ENCODE data around the gene ABLIM2.

The ABLIM2 gene

DNA sequence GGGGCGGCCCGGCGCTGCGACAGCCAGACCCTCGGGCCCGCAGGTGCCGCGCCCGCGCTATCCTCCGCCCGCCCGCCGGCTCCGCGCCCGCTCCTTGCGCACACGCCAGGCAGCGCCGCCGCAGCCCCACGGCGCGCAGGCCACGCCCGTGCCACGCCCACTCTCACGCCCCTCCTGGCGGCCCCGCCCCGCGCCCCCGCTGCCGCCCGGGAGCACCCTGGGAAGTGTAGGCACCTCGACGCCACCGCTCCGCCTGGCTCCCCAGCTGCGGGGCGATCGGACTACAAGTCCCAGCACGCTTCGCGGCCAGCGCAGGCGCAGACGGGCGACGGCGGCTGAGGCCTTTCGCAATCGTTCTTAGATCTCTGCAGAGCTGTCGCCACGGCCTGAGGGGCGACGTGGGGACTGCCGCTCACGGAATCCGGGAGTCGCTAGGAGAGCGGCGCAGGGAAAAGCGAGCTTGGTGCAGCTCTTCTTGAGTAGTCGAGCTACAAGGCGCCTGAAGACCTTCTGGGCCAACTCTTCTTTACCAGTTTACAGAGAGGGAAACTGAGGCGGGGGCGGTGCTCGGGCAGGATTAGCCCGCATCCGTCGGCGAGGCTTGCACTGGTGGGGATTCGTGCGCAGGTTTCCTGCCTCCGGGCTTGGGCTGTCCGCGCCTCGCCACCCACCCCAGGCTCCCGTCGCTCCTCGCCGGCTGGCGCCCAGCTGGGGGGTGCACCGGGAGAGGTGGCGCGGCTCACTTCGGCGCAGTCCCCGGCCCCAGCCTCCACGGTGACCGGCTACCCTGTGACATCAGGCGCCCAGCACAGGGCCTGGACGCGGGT is at the start of gene ABLIM2:
ABLIM2 (minus strand) TSS at position 104 of the 827 bp plus-strand sequence. CDS start 124 bp downstream, outside the sequence.
- DNase-seq, result peak; percentile 97 to 98

DNA sequence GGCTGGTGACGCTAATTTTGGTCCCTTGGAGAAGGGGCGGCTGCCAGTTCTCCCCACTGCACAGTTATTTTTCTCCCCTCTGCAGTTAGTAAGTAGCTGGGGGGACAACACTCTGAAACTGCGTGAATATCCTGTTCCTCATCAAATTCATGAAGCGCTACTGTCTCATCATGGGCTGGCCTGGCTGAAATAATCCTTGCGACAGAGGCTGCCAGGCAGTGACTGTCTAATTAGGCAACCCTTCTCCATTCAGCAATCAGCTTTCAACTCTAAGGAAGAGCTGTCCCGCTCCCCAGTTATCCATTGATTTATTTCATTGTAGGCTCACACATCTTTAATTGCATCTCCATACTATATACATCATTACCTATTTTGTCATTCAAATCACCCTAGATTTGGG is 48.7 kb upstream of the ABLIM2 start:
- no peak for DNase-seq

DNA sequence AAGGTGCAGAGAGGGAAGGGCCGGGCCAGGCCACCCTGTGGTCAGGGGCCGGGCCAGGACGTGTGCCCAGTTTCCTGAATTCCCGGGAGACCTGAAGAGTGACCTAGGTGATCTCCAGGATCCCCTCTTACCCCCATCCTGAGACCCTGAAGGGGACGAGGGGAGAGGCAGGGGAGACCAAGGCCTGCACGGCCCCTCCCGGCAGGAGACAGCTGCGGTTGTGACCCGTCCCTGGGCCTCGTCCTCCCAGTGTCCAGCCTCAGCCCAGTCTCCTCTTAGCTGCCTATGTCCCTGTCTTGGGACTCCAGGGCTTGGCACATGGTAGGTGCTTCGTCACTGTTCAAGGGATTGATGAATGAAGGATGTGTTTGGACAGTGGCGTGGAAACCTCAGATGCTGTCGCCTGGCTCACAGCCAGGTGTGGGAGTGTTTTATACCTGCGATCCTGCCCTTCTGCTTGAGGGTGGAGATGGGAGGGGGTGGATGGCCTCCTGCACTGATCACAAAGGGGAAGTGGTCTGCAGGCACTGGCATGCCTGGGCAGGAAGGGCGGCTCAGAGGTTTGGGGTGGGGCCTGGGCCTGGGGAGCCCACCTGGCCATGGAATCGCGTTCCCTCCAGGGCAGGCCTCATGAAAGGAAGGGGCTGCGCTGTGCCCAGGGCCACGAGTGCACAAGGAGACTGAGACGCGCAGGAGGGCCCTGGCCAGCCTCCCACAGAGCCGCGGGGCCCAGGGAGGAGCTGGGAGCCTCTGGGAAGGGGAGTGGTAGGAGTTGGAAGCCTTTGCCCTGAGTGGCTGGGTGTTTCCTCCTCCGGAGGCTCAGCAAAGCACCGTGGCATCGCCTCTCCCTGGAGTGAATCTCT is 47.4 kb upstream of the ABLIM2 start:
- no peak for DNase-seq

DNA sequence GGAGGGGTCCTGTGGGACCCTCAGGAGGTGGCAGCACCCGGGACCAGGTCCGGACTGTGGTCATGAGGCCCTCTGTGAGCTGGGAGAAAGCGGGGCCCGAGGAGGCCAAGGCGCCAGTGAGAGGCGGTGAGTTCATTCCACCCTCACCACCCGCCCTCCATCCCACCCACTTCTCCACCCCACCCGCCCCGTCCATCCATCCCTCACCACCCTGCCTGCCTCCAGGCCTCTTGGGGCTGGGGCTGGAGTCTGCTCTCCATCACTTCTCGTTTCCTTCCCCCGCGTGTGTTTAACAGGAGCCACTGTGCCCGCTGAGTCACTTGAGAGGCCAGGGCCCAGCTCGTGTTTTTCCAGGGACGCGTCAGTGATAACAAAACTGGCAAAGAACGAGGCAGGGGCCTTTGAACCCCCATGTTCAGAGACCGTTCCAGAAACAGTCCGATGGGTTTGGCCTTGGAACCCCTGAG is 46.7 kb upstream of the ABLIM2 start:
- no peak for DNase-seq

DNA sequence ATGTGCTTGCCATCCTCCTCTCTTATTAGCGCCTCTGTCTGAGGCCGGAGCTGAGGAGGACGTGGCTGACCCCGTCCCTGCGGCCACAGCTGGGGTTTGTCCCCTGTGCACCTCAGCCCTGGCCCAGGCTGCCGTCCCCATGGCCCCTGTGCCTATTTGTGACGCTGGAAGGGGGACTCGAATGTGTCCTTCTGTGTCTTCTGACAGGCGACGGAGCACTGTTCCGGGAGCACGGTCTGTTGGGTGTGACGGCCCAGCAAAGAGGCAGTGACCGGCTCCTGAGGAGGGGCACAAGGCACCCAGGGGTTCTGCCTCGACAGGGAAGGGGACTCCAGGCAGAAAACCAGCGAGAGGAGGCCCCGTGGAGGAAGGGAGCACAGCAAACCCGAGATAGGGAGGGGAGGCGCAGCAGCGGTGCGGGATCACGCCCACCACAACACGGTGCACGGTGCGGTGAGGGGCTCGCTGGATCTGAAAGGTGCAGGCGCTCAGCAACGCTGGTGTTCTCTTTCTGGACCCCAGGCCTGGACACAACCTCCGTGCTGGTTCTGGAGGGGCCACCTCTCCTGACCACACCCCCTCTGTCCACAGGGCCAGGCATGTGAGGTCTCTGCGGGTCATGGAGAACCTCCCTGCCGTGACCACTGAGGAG is 46.1 kb upstream of the ABLIM2 start:
- DNase-seq, result no peak

DNA sequence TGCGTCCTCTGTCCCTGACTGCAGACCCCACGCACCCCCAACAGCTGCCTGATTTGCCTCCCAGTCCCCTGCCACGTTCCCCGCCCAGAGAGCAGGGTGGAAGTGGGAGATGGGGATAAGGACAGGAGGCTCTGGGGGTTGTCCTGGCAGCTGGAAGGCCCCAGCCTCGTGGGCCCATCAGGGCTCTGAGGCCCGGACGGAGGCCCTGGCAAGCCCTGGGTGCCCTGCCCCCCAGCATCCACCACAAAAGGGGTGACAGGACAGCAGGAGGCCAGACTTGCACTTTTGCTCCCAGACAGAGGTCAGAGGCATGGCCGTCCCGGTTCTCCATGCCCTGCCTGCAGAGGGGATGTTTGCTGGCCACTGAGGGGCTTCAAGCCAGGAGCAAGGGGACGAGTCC is 45.2 kb upstream of the ABLIM2 start:
- no peak for DNase-seq

DNA sequence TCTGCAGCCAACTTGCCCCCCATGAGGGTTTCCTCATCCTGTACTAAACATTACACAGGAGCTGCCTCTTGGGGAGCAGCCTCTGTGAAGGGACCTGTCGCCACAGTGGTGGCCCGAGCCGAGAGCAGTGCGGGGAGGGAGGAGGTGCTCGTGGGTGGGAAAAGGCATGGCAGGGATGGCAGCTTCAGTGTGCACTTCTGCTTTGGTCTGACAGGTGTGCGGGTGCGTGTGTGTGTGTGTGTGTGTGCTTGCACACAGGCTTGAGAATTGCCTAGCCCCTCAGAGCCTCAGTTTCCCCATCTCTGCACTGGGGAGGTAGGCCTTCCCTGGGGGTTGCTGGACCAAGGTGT is 44.4 kb upstream of the ABLIM2 start:
- DNase-seq, result no peak

DNA sequence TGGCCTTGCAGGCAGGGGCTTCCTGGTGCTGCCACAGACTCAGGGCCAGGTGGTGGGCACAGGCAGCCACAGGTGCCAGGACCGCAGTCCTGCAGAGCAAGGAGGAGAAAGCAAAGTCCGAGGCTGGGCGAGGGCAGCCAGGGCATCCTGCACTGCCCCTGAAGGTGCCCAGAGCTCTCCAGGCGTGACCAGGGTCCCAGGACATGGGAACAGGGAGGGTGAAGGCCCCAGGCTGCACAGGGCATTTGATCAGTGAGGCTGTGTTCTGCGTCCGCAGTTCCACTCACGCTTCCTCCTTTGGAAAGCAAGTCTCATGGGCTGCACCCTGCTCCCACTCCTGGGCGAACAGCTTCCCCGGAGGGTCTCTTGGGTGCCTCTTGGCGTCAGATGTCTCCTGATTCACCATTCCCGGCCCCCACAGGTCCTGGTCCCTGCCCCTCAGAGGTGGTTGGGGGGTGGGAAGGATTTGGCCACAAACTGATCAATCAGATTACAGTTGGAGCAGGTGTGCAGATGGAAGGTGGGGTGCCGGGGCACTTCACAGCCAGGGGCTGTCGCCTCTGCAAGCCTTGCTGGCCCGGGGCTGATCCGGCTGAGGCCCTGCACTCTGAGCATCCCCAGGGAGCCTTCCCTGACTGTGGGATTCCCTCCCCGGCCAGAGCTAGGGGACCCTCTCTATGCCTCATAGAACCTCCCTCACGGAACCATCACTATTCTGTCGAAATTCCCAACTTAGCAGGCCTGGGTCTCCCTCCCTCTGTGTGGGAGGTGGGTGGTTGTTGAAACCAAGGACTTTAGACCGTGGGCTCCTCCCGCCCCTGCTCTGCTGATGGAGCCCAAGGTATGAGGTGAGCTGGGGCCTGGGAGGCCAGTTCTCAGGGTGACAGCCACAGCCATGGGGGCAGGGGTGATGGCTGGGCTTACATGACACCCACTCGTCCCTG is 43.8 kb upstream of the ABLIM2 start:
- DNase-seq, result no peak

DNA sequence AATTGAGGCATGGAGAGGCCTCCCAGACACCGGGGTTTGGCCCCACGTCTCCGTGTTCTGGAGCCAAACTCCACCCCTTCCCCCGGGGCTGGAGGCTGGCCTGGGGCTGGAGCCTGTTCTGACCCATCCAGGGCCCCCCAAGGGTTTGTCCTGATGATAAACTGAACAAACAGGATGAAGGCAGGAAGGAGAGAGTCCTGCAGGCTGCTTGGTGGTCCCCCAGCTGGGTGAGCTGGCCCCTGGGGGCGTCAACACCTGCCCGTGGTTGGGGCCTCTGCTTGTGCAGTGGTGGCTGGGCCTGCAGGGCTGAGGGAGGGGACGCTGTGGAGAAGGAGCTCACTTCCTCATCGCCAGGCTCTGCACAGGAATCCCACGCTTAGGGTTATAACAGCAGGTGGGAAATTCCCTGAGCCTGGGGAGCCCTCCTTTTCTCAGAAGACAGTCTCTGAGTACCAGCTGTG is 42.7 kb upstream of the ABLIM2 start:
- DNase-seq, result peak; percentile 50 to 57

DNA sequence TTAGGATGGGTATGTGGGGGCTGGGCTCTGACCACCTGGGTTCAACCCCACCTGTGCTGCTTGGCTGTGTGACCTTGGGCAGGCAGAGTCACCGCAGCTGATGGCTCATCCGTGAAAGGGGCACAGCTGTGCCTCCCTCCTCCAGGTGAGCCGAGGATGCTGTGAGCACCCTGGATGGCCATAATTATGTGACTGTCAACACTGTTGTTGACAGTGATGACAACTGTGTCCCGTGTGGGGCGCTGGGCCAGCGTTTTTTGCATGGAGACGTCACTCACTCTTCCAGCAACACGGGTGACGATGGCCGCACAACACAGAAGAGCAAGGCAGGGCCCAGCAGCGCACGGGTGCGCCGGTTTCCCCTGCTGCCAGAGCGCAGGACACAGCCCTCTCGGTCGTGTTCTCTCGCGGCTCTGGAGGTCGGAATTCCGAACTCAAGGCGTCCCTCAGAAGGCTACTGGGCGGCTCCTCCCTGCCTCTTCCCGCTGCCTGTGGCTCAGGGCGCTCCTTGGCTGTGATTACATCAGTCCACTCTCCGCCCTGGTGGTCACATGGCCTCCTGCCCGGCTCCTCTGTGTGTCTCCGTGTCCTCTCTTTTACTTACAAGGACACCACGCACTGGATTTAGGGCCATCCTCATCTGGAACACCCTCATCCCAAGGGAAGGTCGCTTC is 41.8 kb upstream of the ABLIM2 start:
- peak; percentile 32 to 38 for DNase-seq

DNA sequence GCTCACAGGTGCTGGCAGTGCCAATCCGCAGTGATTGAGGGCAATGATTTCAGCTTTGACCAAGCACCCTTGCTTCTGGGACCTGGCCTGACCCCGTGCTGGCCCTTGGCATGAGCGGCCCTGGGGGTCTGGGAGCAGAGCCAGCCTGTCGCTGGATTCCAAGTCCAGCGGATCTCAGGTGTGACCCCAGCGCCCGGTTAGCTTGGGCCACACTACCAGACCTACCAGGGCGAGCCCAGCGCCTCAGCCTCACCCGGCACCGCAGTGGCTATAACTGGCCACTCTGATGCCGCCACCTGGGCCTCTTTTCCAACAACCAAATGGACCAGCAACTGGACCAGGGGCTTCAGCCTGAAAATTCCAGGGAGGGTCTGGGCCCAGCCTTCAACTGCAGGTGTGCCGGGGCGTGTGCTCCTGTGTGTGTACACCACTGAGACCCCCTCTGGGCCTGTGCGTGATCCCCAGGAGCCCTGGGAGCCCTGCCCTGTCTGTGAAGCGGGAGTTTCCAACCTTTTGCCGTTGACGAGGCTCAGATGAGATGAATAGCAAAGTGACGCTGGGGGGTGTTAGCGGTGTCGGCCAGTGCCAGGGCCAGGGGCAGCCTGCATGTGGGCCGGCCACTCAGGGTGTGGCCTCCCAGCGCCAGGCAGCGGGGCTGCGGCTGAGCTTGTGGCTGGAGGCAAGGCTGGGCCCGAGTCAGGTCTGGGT is 41.1 kb upstream of the ABLIM2 start:
- peak in 1 of 2 experiments; percentile 18 for DNase-seq

DNA sequence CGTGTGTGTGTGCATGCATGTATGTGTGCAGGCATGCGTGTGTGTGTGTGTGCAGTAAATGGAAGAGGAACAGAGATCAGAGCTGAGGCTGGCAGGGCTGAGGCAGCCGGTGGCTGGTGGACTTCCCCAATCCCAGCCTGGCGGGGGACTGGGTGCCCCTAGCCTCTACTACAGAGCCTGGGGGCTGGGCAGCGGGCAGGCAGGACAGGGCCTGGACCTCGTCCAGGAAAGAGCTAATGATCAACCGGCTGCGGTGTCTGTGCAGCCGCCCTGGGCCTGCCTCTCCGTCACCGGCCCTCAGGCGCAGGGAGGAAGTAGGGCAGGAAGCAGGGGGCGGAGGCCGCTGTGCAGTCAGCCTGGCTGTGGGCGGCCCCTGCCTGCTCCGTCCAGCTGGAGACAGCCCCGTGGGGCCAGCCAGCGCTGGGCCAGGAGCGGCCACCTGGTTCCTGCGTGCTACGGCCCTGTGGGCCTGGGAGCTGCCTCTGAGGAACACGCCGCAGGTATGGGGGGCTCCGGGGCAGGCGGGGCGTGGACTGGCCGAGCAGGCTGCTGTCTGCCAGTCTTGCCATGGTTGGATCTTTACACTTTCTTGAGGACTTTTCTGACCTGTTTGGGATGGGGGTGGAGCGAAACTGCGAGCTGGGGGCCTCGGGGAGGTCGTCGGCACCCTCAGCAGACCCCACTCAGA is 40.4 kb upstream of the ABLIM2 start, which contains the start of gene SH3TC1:
SH3TC1 (plus strand) TSS at position 385 of the 688 bp plus-strand sequence. CDS start 5,905 bp downstream, outside the sequence.
- DNase-seq, result peak; percentile 29 to 33

DNA sequence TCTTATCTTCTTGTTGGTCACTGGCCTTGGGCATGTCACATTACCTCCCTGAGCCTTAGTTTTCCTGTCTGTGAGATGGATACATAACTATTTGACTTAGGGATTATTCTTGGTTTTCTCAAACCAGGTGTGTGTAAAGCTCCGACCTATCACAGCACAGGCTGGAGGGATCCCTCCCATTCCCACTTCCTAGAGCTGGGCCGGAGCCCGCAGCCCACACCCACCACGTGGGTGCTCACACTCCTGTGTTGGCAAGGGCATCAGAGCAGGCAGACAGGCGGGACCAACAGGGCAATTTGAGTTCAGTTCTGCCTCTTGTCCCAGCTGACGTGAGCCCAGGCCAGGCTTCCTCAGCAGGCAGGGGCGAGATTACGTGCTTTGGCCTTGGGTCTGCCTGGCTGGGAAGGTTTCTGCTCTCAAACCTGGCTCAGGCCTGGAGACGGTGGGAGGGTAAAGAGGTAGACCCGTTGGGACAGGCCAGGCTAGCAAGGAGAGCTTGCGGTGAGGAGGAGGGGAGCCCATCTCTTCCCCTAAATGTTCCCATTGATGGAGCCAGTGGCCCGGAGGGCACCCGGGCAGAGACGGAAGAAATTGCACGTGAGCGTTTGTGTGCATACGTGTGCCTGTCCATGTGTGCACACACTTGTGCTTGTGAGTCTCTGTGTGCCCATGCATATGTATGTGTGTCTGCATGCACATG is 39.7 kb upstream of the ABLIM2 start:
- no peak for DNase-seq

DNA sequence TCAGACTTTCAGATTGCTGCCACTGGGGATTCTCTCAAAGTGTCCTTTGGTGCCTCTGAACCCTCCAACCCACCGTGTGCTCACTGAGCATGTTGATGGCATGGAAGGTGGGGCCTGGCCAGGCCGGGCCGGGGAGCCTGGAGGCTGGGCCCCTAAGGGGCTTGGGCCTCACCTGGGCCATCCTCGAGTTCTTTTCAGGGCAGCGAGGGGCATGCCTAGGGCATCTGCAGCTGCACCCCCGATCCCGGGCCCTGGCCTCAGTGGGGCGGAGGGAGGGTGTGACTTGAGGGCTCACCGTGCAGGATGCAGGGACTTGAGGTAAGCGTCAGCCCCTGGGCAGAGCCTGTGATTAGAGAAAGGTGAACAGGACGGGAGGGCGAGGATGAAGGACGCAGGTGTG is 38.9 kb upstream of the ABLIM2 start:
- no peak for DNase-seq

DNA sequence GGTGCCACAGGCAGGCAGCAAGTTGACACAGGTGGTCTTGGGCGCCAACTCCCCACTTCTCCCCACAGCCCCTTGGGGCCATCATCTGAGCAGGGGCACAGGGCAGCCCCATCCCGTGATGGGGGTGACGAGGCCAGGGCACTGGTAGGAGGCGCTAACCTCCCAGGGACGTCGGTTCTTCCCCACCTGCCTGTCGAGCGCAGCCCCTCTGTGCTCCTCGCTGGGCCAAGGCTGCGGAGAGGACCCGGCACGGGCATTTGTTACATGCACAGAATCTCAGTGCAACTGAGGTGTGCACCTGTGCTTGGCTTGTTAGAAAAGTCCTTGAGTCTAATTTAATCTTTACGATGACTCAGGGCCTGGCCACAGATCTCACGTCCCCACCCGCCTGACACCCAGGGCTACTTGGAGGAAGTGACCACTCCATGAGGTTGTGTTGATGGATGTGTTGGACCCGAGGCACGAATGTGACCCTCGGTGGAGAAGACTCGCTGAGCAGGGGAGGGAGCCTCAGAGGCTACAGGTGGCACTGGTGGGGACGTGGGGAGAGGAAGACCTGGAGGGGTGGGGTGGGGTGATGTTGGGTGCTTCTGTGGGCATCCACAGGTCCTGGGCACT is 37.3 kb upstream of the ABLIM2 start:
- no peak for DNase-seq

DNA sequence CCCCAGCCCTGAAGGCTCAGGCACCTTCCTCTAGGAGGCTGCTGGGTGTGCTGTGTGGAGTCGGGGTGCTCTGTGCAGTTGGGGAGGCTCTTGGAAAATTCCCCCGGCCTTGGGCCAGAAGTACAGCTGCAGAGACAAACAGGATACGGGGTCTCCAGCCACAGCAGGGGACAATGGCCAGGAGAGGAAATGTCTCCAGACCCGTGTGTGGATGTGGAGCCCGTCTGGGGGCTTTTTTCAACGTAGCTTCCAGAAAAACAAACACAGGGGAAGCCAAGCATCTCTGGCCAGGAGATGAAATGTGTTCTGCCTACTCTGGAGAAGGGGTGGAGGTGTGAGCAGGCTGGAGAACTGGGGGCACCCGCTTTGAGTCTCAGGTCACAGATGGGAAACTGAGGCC is 36.8 kb upstream of the ABLIM2 start:
- no peak for DNase-seq

DNA sequence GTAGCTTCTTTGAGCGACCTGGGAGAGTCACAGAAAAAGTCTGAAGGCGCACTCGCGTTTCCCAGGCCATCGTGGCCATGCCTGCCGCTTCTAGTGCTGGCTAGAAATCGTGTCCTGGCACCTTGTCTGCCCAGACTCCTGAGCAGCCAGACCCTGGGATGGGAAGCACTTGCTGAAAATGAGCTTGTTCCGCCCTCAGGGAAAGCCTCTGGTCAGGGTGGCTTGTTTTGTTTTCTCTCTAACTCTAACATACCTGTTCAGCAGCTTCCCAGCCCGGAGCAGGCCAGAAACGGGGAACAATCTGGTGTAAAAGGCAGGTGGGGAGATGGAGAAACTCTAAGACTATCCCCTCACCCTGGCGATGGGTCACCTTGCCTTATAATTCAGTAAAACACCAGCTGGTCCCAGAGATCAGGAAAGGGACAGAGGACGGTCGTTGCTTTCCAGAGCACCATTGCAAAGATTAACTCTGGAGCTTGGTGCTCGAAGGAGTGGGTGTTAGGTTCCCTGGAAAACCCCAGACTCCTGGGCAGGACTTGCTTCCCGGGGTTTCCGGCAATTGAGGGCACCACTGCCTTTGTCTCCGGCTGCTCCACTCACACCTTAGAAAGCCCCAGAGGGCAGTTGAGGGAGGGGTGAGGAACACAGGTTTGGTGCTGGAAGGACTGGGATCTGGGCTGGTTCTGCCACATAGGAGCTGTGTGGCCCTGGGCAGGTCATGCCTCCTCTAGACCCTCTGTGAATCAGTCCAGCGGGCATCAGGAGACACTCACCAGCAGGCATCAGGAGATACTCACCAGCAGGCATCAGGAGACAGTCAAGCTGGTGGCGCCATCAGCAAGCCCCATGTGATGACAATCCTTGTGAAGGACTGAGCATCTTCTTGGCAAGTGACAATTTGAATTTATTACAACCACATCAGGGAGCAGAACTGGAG is 36.0 kb upstream of the ABLIM2 start:
- no peak for DNase-seq
